Osteocyte (in vitro differentiated cells): ENCODE measurements around the gene HUS1. TPM values are rescaled to one million over a fixed set of nuclear protein-coding genes. Genes with fewer than 3 reads are reported as not detected.
A peak's percentile ranks its signal among the peaks of the same experiment; 100 is the strongest.
"Not testable (repeated sequence)": the region's sequence is repeated elsewhere in the genome, so short reads cannot be mapped to it uniquely, and the experiment has no call there.

ENCODE experiments used
- DNase-seq: peaks from one replicate; pipeline ENCODE4 v3.0.0; 2021; ENCODE audit warnings: mixed read lengths; ENCODE audit not compliant: unreplicated experiment; ENCODE audit errors: extremely low spot score
- H3K27ac Mint-ChIP-seq: one replicate; pipeline ENCODE4 v1.8.0; 2021; ENCODE audit warnings: mild to moderate bottlenecking, mixed read lengths; ENCODE audit not compliant: unreplicated experiment
- H3K27me3 Mint-ChIP-seq: one replicate; pipeline ENCODE4 v1.8.0; 2021; ENCODE audit warnings: mixed read lengths; ENCODE audit not compliant: unreplicated experiment
- H3K36me3 Mint-ChIP-seq: one replicate; pipeline ENCODE4 v1.8.0; 2021; ENCODE audit warnings: mixed read lengths; ENCODE audit not compliant: unreplicated experiment
- H3K4me1 Mint-ChIP-seq: one replicate; pipeline ENCODE4 v1.8.0; 2021; ENCODE audit warnings: mixed read lengths; ENCODE audit not compliant: unreplicated experiment
- H3K4me3 Mint-ChIP-seq: one replicate; pipeline ENCODE4 v1.8.0; 2021; ENCODE audit warnings: mild to moderate bottlenecking, moderate library complexity, mixed read lengths; ENCODE audit not compliant: unreplicated experiment
- H3K9me3 Mint-ChIP-seq: one replicate; pipeline ENCODE4 v1.8.0; 2021; ENCODE audit warnings: mixed read lengths; ENCODE audit not compliant: unreplicated experiment
- total RNA-seq: library from RNA; stranded (reverse); gene quantifications from 2 replicates; pipeline ENCODE4 v1.2.1, GENCODE V29; 2021
- TF ChIP-seq, protein P1 (sequence below): fragments of 200-600 bp; sonication (generic); IDR thresholded peaks from 2 replicates; pipeline ENCODE4 v1.5.0; 2021; ENCODE audit warnings: antibody characterized with exemption, mild to moderate bottlenecking, moderate library complexity

HUS1 gene
- total RNA-seq, 1 donor from 2014 or later, result 28.8 TPM

DNA sequence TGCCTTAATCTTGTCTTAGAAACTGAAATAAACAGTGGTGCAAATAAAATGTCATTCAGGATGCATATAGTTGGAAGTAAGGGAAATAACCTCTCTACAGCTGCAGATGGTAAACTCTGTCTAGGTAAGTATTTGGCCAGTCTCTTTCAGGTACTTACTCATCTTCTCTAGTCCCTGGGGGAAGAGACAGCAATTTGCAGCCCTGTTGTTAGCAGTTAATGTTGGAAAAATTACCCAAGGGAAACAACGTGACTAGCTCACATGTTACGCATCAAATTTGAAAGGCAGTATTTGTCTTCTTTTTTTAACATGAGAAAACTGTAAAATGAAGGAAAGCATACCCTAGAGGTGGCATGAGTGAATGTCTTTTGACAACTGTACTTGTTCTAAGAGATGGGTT is 3.2 kb upstream of the HUS1 start:
- TF ChIP-seq, protein P1, sequence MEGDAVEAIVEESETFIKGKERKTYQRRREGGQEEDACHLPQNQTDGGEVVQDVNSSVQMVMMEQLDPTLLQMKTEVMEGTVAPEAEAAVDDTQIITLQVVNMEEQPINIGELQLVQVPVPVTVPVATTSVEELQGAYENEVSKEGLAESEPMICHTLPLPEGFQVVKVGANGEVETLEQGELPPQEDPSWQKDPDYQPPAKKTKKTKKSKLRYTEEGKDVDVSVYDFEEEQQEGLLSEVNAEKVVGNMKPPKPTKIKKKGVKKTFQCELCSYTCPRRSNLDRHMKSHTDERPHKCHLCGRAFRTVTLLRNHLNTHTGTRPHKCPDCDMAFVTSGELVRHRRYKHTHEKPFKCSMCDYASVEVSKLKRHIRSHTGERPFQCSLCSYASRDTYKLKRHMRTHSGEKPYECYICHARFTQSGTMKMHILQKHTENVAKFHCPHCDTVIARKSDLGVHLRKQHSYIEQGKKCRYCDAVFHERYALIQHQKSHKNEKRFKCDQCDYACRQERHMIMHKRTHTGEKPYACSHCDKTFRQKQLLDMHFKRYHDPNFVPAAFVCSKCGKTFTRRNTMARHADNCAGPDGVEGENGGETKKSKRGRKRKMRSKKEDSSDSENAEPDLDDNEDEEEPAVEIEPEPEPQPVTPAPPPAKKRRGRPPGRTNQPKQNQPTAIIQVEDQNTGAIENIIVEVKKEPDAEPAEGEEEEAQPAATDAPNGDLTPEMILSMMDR, result no peak
- Mint-ChIP-seq H3K27me3 (no peaks in the 10 kb centered on the region), H3K4me3 (no peak overlapping the region), H3K9me3 (no peaks in the 10 kb centered on the region), H3K36me3 (peaks cover 5% of the 10 kb centered on the region), H3K27ac (no peak overlapping the region), H3K4me1 (peaks cover 13% of the 10 kb centered on the region)
- DNase-seq, result no peak

DNA sequence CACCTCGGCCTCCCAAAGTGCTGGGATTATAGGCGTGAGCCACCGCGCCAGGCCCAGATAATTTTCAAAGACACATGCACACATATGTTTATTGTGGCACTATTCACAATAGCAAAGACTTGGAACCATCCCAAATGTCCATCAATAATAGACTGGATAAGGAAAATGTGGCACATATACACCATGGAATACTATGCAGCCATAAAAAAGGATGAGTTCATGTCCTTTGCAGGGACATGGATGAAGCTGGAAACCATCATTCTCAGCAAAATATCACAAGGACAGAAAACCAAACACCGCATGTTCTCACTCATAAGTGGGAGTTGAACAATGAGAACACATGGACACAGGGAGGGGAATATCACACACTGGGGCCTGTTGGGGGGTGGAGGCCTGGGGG is 1.2 kb upstream of the HUS1 start:
- DNase-seq, H3K27ac Mint-ChIP-seq, H3K9me3 Mint-ChIP-seq, H3K4me3 Mint-ChIP-seq, H3K27me3 Mint-ChIP-seq: not testable (repeated sequence)
- Mint-ChIP-seq H3K36me3 (peaks cover 12% of the 10 kb centered on the region), H3K4me1 (peaks cover 15% of the 10 kb centered on the region)

DNA sequence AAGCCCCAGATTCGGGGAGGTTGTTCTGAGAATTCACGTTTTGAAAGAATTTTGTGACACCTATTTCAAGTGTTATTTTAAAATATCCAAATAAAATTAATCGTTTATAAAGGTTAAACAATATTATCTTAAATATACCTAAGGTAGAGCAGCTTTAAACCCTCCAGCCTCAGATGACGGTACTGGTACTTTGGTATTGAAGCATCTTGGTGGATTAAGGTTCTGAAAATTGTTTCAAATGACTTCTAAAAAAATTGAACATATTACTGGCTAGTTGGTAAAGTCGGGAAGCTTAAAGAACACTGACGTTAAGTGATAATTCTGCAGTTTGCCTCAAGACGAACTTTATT is 392 bp upstream of the HUS1 start:
- no peak for DNase-seq
- H3K4me3 Mint-ChIP-seq, result peak overlapping the region; percentile 89
- H3K9me3 Mint-ChIP-seq, result no peaks in the 10 kb centered on the region
- H3K27ac Mint-ChIP-seq, result peak overlapping the region; percentile 96
- H3K27me3 Mint-ChIP-seq, result no peaks in the 10 kb centered on the region
- peaks cover 15% of the 10 kb centered on the region for H3K4me1 Mint-ChIP-seq
- peaks cover 15% of the 10 kb centered on the region for H3K36me3 Mint-ChIP-seq
- TF ChIP-seq, protein P1, result no peak

DNA sequence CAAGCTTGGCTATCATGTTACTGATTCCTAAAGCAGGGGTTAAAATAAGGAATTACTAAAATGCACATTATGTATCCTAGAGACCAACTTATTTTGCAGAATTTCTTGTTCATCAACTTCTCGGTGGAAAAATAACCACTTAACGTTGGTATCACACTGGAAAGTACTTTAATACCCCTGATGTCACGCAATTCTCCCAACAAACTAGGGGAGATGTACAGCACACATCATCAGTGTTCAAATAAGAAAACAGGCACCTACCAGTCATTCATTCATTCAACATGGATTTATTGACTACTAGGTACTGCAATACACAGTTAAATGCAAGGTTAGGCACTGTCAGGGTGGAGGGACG is 648 bp downstream of the HUS1 start:
- H3K36me3 Mint-ChIP-seq, result peaks cover 24% of the 10 kb centered on the region
- no peaks in the 10 kb centered on the region for H3K9me3 Mint-ChIP-seq
- H3K27me3 Mint-ChIP-seq, result no peaks in the 10 kb centered on the region
- H3K27ac Mint-ChIP-seq, result peak overlapping the region; percentile 96
- TF ChIP-seq, protein P1, result no peak
- peak overlapping the region; percentile 89 for H3K4me3 Mint-ChIP-seq
- DNase-seq, result no peak
- H3K4me1 Mint-ChIP-seq, result peaks cover 15% of the 10 kb centered on the region

DNA sequence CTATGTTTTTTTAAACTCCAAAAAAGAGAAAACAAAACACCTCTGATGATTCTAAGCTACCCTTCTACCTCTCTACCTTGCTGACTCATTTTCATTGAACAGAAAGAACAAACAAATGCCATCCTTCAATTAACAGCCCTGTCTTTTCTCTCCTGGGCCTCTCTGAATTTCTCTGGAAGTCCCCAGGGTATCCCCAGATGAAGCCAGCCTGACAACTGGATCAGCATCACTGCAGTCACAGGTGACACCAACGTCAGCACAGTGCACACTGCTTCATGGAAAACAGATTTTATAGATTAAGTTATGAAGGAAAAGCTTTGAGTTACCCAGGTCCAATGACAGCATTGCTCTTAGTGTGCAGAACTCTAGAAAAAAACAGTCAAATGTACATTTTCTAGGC is 5.7 kb downstream of the HUS1 start:
- no peak for DNase-seq
- Mint-ChIP-seq H3K4me1 (peaks cover 35% of the 10 kb centered on the region), H3K9me3 (no peaks in the 10 kb centered on the region), H3K36me3 (peaks cover 44% of the 10 kb centered on the region), H3K27ac (no peak overlapping the region), H3K27me3 (no peaks in the 10 kb centered on the region), H3K4me3 (no peak overlapping the region)
- TF ChIP-seq, protein P1, result no peak

DNA sequence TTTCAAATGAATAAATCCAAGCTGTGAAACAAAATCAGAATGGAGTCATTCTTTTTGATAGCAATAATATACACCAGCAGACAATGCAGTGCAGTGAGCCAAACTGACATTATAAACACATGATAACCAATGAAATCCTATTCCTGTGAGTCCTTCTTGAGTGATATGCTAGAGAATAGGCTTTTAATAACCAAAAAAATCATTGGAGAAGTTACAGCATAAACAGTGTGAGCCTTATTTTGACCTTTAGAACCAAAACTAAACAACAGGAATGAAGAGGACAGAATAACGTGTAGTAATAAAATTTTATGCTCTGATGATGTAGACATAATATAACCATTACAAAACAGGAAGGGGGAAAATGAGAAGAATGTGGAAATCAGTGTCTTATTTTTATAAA is 8.7 kb downstream of the HUS1 start:
- DNase-seq, result no peak
- peak overlapping the region; percentile 36 for H3K27ac Mint-ChIP-seq
- no peaks in the 10 kb centered on the region for H3K27me3 Mint-ChIP-seq

More for the DNA sequence above, 8.7 kb downstream of the HUS1 start:
- peaks cover 49% of the 10 kb centered on the region for H3K36me3 Mint-ChIP-seq
- TF ChIP-seq, protein P1, result no peak
- peaks cover 25% of the 10 kb centered on the region for H3K4me1 Mint-ChIP-seq
- no peaks in the 10 kb centered on the region for H3K9me3 Mint-ChIP-seq
- no peak overlapping the region for H3K4me3 Mint-ChIP-seq
